ENCODE measurements around the gene DLGAP4. TPM values are rescaled to one million over a fixed set of nuclear protein-coding genes. Genes with fewer than 3 reads are reported as not detected.
A peak's percentile ranks its signal among the peaks of the same experiment; 100 is the strongest.

The DLGAP4 gene
- total and polyA plus RNA-seq, 2 of the 13 experiments (the other 11 are each of a cell fraction or from before 2014, with no cell fraction given) = 15.2 to 26.7 TPM

DNA sequence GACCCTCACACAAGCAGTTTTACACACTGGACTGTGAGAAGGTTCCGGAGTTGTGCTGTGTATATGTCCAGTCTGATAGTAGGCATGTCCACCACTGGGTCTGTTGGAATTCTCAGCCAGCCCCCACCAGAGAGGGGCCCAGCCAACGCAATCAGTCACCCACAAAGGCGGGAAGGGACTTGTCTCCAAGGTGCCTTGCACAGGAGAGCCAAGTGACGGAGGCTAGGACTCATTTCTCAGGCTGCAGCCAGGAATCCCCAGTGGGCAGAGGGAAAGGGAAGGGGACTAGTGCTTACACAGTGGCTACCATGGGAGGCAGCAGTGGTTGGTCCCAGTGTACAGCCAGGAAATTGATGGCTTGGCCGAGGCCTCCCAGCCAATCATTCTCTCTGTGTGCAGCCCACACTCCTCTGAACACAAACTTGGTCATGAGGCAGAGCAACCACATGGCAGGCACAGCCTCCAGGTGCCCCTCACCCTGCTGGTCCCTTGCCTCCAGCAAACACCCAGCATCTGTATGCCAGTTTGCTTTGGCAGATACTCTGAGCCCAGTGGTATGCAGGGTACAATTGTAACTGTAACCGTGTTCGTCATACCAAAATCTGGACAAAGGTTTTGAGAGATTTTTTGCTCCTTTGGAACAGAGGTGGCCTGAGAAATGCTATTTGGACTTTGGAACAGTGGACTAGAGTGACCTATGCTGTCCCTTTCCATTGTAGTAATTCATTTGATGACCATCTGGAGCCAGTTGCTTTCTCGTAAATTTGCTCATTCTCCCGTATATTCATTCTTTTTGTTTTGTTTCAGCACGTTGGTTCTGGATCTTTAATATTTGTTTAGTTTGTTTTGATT, 162.2 kb downstream of the DLGAP4 start (continued):
- TF ChIP-seq, protein P1, sequence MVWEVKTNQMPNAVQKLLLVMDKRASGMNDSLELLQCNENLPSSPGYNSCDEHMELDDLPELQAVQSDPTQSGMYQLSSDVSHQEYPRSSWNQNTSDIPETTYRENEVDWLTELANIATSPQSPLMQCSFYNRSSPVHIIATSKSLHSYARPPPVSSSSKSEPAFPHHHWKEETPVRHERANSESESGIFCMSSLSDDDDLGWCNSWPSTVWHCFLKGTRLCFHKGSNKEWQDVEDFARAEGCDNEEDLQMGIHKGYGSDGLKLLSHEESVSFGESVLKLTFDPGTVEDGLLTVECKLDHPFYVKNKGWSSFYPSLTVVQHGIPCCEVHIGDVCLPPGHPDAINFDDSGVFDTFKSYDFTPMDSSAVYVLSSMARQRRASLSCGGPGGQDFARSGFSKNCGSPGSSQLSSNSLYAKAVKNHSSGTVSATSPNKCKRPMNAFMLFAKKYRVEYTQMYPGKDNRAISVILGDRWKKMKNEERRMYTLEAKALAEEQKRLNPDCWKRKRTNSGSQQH (CRISPR knock-in tag; IDR thresholded peaks at IDR 0.05; ENCODE audit: low read depth) = peak; percentile 67; the same call in 1 of the 2 replicates
- TF ChIP-seq SMARCC2 (IDR thresholded peaks at IDR 0.05) = no peak
- TF ChIP-seq HMGA1 (CRISPR knock-in tag; conservative IDR thresholded peaks at IDR 0.05) = no peak
- TF ChIP-seq ZEB1 (IDR thresholded peaks at IDR 0.05; ENCODE audit: insufficient replicate concordance, low read depth) = peak; percentile 14
- no peak for TF ChIP-seq ZNF484 (CRISPR knock-in tag; IDR thresholded peaks at IDR 0.05; ENCODE audit: borderline replicate concordance, low read depth)
- TF ChIP-seq MYC (CRISPR knock-in tag; IDR thresholded peaks at IDR 0.05; ENCODE audit: borderline replicate concordance) = peak; percentile 100
- TF ChIP-seq NONO (IDR thresholded peaks at IDR 0.05) = no peak
- peak; percentile 83 for TF ChIP-seq NONO (CRISPR knock-in tag; conservative IDR thresholded peaks at IDR 0.05)
- 0 out of 2 replicates have a peak, but pooled peaks have one; percentile 67 for TF ChIP-seq PITX1 (CRISPR knock-in tag; IDR thresholded peaks at IDR 0.05)
- peak; percentile 80; the same call in 1 of the 2 replicates for TF ChIP-seq ESRRA (CRISPR knock-in tag; IDR thresholded peaks at IDR 0.05; ENCODE audit: low read depth)
- 0 out of 2 replicates have a peak, but pooled peaks have one; percentile 69 for TF ChIP-seq RARG (CRISPR knock-in tag; IDR thresholded peaks at IDR 0.05; ENCODE audit: low read depth)
- no peak for TF ChIP-seq ZNF253 (CRISPR knock-in tag; IDR thresholded peaks at IDR 0.05; ENCODE audit: borderline replicate concordance)
- TF ChIP-seq ATF4 (CRISPR knock-in tag; IDR thresholded peaks at IDR 0.05) = 0 out of 4 replicates have a peak, but pooled peaks of 1 of the 2 experiments have one; percentile 24
- TF ChIP-seq SRSF4 (IDR thresholded peaks at IDR 0.05; ENCODE audit: low read depth, low read length, poor library complexity, severe bottlenecking) = no peak
- TF ChIP-seq, protein P2, sequence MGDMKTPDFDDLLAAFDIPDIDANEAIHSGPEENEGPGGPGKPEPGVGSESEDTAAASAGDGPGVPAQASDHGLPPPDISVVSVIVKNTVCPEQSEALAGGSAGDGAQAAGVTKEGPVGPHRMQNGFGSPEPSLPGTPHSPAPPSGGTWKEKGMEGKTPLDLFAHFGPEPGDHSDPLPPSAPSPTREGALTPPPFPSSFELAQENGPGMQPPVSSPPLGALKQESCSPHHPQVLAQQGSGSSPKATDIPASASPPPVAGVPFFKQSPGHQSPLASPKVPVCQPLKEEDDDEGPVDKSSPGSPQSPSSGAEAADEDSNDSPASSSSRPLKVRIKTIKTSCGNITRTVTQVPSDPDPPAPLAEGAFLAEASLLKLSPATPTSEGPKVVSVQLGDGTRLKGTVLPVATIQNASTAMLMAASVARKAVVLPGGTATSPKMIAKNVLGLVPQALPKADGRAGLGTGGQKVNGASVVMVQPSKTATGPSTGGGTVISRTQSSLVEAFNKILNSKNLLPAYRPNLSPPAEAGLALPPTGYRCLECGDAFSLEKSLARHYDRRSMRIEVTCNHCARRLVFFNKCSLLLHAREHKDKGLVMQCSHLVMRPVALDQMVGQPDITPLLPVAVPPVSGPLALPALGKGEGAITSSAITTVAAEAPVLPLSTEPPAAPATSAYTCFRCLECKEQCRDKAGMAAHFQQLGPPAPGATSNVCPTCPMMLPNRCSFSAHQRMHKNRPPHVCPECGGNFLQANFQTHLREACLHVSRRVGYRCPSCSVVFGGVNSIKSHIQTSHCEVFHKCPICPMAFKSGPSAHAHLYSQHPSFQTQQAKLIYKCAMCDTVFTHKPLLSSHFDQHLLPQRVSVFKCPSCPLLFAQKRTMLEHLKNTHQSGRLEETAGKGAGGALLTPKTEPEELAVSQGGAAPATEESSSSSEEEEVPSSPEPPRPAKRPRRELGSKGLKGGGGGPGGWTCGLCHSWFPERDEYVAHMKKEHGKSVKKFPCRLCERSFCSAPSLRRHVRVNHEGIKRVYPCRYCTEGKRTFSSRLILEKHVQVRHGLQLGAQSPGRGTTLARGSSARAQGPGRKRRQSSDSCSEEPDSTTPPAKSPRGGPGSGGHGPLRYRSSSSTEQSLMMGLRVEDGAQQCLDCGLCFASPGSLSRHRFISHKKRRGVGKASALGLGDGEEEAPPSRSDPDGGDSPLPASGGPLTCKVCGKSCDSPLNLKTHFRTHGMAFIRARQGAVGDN (CRISPR knock-in tag; IDR thresholded peaks at IDR 0.05) = peak; percentile 98
- TF ChIP-seq JDP2 (CRISPR knock-in tag; IDR thresholded peaks at IDR 0.05; ENCODE audit: borderline replicate concordance) = no peak
- no peak for TF ChIP-seq PAF1 (CRISPR knock-in tag; IDR thresholded peaks at IDR 0.05)
- TF ChIP-seq GATAD1 (CRISPR knock-in tag; IDR thresholded peaks at IDR 0.05) = peak; percentile 75
- TF ChIP-seq, protein P3, sequence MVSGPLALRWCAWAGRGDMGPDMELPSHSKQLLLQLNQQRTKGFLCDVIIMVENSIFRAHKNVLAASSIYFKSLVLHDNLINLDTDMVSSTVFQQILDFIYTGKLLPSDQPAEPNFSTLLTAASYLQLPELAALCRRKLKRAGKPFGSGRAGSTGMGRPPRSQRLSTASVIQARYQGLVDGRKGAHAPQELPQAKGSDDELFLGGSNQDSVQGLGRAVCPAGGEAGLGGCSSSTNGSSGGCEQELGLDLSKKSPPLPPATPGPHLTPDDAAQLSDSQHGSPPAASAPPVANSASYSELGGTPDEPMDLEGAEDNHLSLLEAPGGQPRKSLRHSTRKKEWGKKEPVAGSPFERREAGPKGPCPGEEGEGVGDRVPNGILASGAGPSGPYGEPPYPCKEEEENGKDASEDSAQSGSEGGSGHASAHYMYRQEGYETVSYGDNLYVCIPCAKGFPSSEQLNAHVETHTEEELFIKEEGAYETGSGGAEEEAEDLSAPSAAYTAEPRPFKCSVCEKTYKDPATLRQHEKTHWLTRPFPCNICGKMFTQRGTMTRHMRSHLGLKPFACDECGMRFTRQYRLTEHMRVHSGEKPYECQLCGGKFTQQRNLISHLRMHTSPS (CRISPR knock-in tag; IDR thresholded peaks at IDR 0.05; ENCODE audit: low read depth) = peak; percentile 95

All from HepG2 (cell line).